Posterior vena cava (tissue), 2 donors: ENCODE measurements around the gene TAS2R13. TPM values are rescaled to one million over a fixed set of nuclear protein-coding genes. Genes with fewer than 3 reads are reported as not detected.

Source experiments
- DNase-seq: peaks from one replicate; pipeline ENCODE4 v3.0.0-alpha.2; 2020; ENCODE audit warnings: low spot score
- intact Hi-C, 2 donors: fragments of 100-400 bp; cut with DNase I; formaldehyde crosslinking; loops; one replicate each; pipeline versions ENCODE4 v1.14.1 to v1.14.2; 2022 to 2023
- total RNA-seq, 2 donors: library from RNA; stranded (reverse); fragmentation: NEBNext Ultra II Directional; extraction: Animal tissue kit (Norgen Biotek cat#: 25700); gene quantifications; one replicate each; pipeline ENCODE4 v1.2.1, GENCODE V29; 2021
- donor health status: DM: yes; HTN: yes; CAD: no.
- donor health status: DM: yes; HTN: yes; CAD: no.

Gene TAS2R13
- total RNA-seq, 2 donors from 2014 or later: 2.4 to 2.5 TPM

DNA sequence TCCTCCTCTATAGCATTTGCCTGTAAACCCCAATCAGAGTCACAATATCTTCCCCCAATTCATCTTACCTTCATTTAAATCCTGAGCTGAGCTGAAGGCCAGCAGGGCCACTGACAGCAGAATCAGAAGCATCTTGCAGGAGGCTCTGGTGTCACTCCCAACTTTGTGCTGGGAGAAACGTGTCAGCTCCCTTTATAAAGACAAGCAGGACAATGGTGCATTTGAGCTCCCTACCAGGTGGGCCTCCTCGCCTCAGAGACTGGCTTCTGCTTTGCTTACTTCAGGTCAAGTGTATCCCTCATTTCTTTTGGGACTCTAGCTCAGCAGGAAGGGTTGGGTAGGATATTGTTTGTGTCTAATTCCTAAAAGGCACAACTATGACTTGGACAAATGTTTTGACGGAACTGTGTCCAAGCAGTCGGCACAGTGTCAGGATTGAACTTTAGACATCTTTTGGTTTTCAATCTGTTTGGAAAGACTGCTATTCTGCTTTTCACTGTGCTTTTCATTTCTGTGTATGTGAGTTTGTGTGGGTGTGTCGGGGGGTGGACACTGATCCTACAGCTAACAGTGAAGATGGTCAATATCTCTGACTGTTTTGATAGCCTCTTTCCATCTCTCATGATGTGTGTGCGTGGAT, 25.2 kb downstream of the TAS2R13 start, which contains the start of gene PRH1:
PRH1 (minus strand) TSS at position 170 of the 640 bp plus-strand sequence; CDS start at position 132, 38 bp downstream.
- DNase-seq: no peak
- intact Hi-C loops: no loop called here

DNA sequence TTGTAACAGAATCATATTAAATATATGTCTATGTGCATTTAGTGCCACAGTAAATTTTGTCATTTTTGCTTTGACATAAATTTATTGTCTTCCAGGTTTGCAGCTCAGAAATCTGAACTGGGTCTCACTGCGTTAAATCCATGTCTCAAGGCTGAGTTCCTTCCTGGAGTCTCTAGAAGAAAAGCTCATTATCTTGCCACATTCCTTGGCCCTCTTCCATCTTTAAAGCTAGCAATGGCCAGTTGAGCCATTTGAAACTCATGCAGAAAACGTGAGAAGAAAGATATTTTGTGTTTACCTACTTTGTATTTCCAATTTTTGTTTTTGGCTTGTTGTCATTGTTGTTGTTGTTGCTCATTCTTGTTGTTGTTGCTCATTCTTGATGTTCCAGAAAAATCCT, 36.0 kb downstream of the TAS2R13 start:
- no peak for DNase-seq
- intact Hi-C loops: no loop called here

DNA sequence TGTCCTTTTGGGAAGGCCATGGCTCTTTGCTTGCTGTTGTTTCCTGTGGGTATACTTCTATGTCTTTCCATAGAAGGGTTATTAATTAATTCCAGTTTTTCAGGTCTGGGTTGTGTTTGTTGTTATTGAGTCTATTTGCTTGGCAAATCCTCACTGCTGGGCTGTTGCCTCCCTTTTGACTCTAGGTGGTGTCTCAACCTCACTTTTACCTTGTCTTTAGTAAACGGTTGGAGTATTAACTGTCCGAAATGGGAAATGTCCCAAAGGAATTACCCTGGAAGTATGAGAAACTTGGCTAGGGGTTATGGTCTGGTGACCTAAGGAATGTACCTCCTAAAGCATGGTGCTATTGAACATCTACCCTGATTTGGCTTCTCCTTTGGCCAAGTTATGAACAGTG, 42.0 kb downstream of the TAS2R13 start:
- intact Hi-C loops: no loop called here
- no peak for DNase-seq

DNA sequence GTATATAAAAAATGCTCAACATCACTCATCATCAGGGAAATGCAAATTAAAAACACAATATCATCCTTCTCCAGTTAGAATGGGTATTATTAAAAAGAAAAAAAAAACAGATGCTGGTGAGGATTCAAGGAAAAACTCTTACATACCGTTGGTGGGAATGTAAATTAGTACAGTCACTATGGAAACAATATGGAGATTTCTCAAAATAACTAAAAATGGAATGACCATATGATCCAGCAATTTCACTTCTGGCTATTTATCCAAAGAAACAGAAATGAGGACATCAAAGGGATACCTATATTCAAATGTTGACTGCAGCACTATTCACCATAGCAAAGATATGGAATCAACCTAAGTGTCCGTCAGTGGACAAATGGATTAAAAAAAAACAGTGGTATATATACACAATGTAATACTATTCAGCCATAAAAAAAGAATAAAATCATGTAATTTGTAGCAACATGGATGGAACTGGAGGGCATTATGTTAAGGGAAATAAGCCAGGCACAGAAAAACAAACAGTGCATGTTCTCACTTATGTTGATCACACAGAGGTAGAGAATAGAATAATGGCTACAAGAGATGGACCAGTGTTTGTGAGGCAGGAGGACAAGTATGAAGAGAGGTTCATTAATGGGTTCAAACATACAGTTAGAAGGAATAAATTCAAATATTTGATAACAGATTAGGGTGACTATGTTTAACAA, 45.7 kb downstream of the TAS2R13 start:
- intact Hi-C loops: no loop called here
- no peak for DNase-seq

DNA sequence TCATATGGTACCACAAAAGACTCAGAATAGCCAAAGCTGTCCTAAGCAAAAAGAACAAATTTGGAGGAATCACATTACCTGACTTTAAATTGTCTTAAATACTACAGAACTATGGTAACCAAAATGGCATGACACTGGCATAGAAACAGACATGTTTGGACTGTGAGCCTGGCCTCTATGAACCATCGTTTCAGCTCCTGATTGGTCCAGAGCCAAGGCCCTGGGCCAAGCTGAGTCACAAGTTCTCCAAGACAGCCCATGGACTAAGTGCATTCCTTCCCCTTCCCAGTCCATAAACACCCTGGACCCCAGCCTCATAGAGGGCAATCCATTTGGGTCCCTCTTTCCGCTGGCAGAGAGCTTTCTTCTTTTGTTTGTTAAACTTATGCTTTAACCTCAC, 48.0 kb downstream of the TAS2R13 start:
- intact Hi-C loops: no loop called here

More for the DNA sequence above, 48.0 kb downstream of the TAS2R13 start:
- no peak for DNase-seq

Other genes with a start within 250 kb of the TAS2R13 start
- gene STYK1, start 235.5 kb downstream of the TAS2R13 start, total RNA-seq: under 1 TPM; 0.10 to 0.19 TPM
- gene YBX3, start 186.2 kb downstream of the TAS2R13 start, total RNA-seq: 100 to 1,000 TPM; 386 to 502 TPM
- gene TAS2R7, start 106.9 kb downstream of the TAS2R13 start, total RNA-seq: not detected
- not detected for gene TAS2R8, start 102.3 kb downstream of the TAS2R13 start, total RNA-seq
- under 1 TPM in 1 of 2 donors, not detected in 1; 0.51 TPM for gene TAS2R9, start 99.4 kb downstream of the TAS2R13 start, total RNA-seq
- gene TAS2R10, start 83.2 kb downstream of the TAS2R13 start, total RNA-seq: 1 to 10 TPM in 1 of 2 donors, under 1 TPM in 1; 0.76 to 1.2 TPM
- gene PRR4, start 60.1 kb downstream of the TAS2R13 start, total RNA-seq: 1 to 10 TPM; 2.5 to 4.3 TPM
- 10 to 100 TPM; 13.5 to 19.2 TPM for gene PRH1, start 25.3 kb downstream of the TAS2R13 start, total RNA-seq
- not detected for gene PRH2, start 19.7 kb upstream of the TAS2R13 start, total RNA-seq
- gene TAS2R14, start 29.7 kb upstream of the TAS2R13 start, total RNA-seq: 1 to 10 TPM; 3.5 to 5.5 TPM
- gene TAS2R50, start 77.3 kb upstream of the TAS2R13 start, total RNA-seq: 1 to 10 TPM; 2.0 to 3.2 TPM
- 1 to 10 TPM; 3.0 to 4.3 TPM for gene TAS2R20, start 88.7 kb upstream of the TAS2R13 start, total RNA-seq
- 1 to 10 TPM; 4.3 to 5.9 TPM for gene TAS2R19, start 113.1 kb upstream of the TAS2R13 start, total RNA-seq
- gene TAS2R31, start 121.8 kb upstream of the TAS2R13 start, total RNA-seq: 1 to 10 TPM; 3.3 to 4.7 TPM
- gene TAS2R46, start 152.7 kb upstream of the TAS2R13 start, total RNA-seq: 1 to 10 TPM; 2.2 to 2.4 TPM
- 1 to 10 TPM in 1 of 2 donors, under 1 TPM in 1; 0.33 to 1.3 TPM for gene TAS2R43, start 182.8 kb upstream of the TAS2R13 start, total RNA-seq
- 1 to 10 TPM; 4.3 to 4.4 TPM for gene TAS2R30, start 225.1 kb upstream of the TAS2R13 start, total RNA-seq